GM10248 (cell line): ENCODE results near the gene MRPL55.

ENCODE experiments used
- CTCF ChIA-PET: fragments of 300-600 bp; sonication (Branson Sonifier 250); formaldehyde crosslinking; extraction: SDS; loops from one replicate; lab custom pipeline; 2021; ENCODE audit warnings: antibody characterized with exemption; lab: Yijun Ruan, JAX
- POLR2A ChIA-PET: fragments of 350-650 bp; sonication (Branson Sonifier 250); formaldehyde crosslinking; extraction: SDS; loops from one replicate; lab custom pipeline; 2020; ENCODE audit warnings: antibody characterized with exemption; lab: Yijun Ruan, JAX
- DNase-seq: peaks from one replicate; pipeline ENCODE4 v3.0.0; 2012; ENCODE audit errors: extremely low spot score
- CTCF ChIP-seq: IDR thresholded peaks from 2 replicates; pipeline ENCODE4 v1.5.1; 2012; ENCODE audit warnings: mild to moderate bottlenecking, low read depth; ENCODE audit errors: extremely low read depth, missing control alignments, control extremely low read depth

The MRPL55 gene

GRCh38 chr1:228155596-228156514, 46.8 kb upstream of the MRPL55 start:
- no peak for TF ChIP-seq CTCF
- ChIA-PET CTCF (interaction anchor here (0.8 to 2.2 kb wide), 2 partner anchors 9 kb away, joined by 3 to 13 read pairs; partner anchors contain the start of gene IBA57), POLR2A (no interaction called here)
- DNase-seq: no peak

GRCh38 chr1:228154670-228155571, 45.8 kb upstream of the MRPL55 start:
- no peak for DNase-seq
- no peak for TF ChIP-seq CTCF
- ChIA-PET POLR2A (no interaction called here), CTCF (interaction anchor here (0.8 to 2.2 kb wide), 3 partner anchors 10 to 12 kb away, joined by 3 to 13 read pairs (median 5); partner anchors contain the start of gene IBA57)

GRCh38 chr1:228154021-228154669, 45.0 kb upstream of the MRPL55 start:
- no peak for DNase-seq
- POLR2A ChIA-PET: interaction anchor here (0.7 kb wide), 2 partner anchors 365 to 606 kb away, joined by 3 to 4 read pairs; no protein-coding TSS in a partner anchor
- CTCF ChIA-PET: interaction anchor here (0.8 to 2.2 kb wide), 3 partner anchors 10 to 13 kb away, joined by 3 to 13 read pairs (median 5); partner anchors contain the start of gene IBA57
- TF ChIP-seq CTCF: no peak

- ChIA-PET CTCF (interaction anchor here (1.6 to 2.1 kb wide), 2 partner anchors 10 to 22 kb away, joined by 5 to 6 read pairs; no protein-coding TSS in a partner anchor), POLR2A (interaction anchor here (0.6 to 2.4 kb wide), 2 partner anchors 12 to 305 kb away, joined by 4 to 8 read pairs; partner anchors contain the start of gene IBA57)
- TF ChIP-seq CTCF: no peak
- DNase-seq: no peak
Observed at GRCh38 chr1:228152918-228153258, 43.8 kb upstream of the MRPL55 start.

GRCh38 chr1:228152097-228152917, 43.2 kb upstream of the MRPL55 start:
- no peak for DNase-seq
- ChIA-PET CTCF (interaction anchor here (0.7 to 2.1 kb wide), 6 partner anchors 9 to 22 kb away, joined by 3 to 7 read pairs (median 6); partner anchors contain the start of gene IBA57), POLR2A (interaction anchor here (2.4 kb wide), 1 partner anchor 13 kb away, joined by 8 read pairs; the partner anchor contains the start of gene IBA57)
- no peak for TF ChIP-seq CTCF
